Measurements from ENCODE around the gene SYT2.

Gene SYT2

GRCh38 chr1:202689082-202689481 is 21.2 kb downstream of the SYT2 start:
- no peak for TF ChIP-seq CTCF (IDR thresholded peaks at IDR 0.05)

GRCh38 chr1:202688401-202688800 is 21.9 kb downstream of the SYT2 start:
- no peak for TF ChIP-seq CTCF (IDR thresholded peaks at IDR 0.05)

GRCh38 chr1:202687798-202688197 is 22.5 kb downstream of the SYT2 start:
- TF ChIP-seq CTCF (IDR thresholded peaks at IDR 0.05) = no peak

GRCh38 chr1:202687370-202687769 is 22.9 kb downstream of the SYT2 start:
- no peak for TF ChIP-seq CTCF (IDR thresholded peaks at IDR 0.05)

GRCh38 chr1:202685641-202686040 is 24.6 kb downstream of the SYT2 start:
- TF ChIP-seq CTCF (IDR thresholded peaks at IDR 0.05) = no peak

- no peak for TF ChIP-seq CTCF (IDR thresholded peaks at IDR 0.05)
Measured at GRCh38 chr1:202684716-202685115, 25.5 kb downstream of the SYT2 start.

- TF ChIP-seq CTCF (IDR thresholded peaks at IDR 0.05) = no peak
Measured at GRCh38 chr1:202683029-202683428, 27.2 kb downstream of the SYT2 start.

- TF ChIP-seq CTCF (IDR thresholded peaks at IDR 0.05) = no peak
Measured at GRCh38 chr1:202682477-202682876, 27.8 kb downstream of the SYT2 start.

Data from LNCAP (cell line).